Stimulated activated CD8-positive, alpha-beta memory T cell treated with anti-CD3 and anti-CD28 coated beads, Interleukin-7, amount 100 ng/mL, for 4 hours (primary cell): Measurements from ENCODE around the gene DACH2.

Experiments used
- DNase-seq, 2 donors: peaks; one replicate each; pipeline ENCODE4 v3.0.0-alpha.2; 2020; ENCODE audit warnings: low read depth in 2 of 2

DACH2 gene

GRCh38 chrX:86322913-86323312, 174.7 kb downstream of the DACH2 start:
- no peak for DNase-seq

DNA sequence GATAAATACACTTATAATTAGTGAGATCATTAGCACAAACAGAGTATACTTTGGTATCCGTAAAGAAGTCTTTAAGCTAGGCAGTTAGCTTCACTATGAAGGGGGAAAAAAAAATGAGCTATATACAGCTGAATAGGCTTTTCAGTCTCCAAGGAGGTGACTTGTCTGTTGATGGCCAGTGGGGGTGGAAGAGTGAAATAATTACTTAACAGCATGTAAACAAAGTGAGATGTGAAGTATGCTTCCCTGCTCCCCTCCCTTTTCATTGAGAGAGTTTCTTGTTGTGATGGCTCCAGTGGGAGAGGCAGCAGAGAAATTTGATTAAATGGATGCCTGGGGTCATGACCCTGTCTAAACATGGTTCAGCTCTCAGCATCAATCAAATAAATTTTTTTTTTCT, 180.9 kb downstream of the DACH2 start:
- no peak for DNase-seq

DNA sequence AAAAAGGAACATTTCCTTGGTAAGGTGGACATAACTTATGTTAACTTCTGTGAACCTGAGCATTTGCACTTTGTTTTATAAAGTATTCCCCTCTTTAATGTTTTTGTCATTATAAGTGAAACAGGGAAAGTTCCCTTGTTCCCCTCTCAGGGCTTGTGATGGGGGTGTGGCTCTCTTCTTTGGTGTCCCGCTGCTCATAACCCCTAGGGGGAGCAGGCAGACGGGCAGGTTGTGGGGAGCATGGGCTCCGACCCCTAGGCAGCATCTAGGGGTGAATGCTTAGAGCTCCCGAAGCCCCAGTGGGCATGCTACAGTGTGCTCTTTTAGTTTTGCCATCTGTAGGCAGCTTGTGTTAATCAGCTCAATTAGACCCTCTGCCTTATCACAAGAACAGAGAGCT, 200.4 kb downstream of the DACH2 start:
- no peak for DNase-seq

- no peak for DNase-seq
These were observed 200.9 kb downstream of the DACH2 start for GRCh38 chrX:86349115-86349514.

- no peak for DNase-seq
These were observed 221.8 kb downstream of the DACH2 start for GRCh38 chrX:86369847-86370630.

DNA sequence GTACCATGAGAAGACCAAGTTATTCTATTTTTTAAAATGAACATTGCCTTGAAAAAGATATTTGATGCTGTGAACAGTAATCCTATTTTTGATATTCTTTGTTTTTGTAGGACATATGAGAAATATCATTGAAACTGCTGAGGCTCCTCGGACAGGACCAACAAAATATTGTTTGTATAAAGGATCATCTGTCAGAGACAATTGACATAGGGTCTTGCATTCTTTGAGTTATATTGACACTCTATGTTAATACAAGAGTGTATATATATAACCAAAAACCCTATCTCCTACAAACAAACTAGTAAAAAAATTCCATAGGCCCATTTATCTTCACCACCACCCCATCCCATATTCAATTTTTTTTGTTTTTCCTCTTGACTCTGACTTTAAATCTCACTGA, 222.7 kb downstream of the DACH2 start:
- no peak for DNase-seq

- no peak for DNase-seq
These were observed 231.0 kb downstream of the DACH2 start for GRCh38 chrX:86379209-86379608.

GRCh38 chrX:86383681-86384540, 235.7 kb downstream of the DACH2 start:
- DNase-seq: no peak

GRCh38 chrX:86407371-86407770, 259.1 kb downstream of the DACH2 start:
- no peak for DNase-seq

- no peak for DNase-seq
These were observed 273.5 kb downstream of the DACH2 start for GRCh38 chrX:86421771-86422170.

DNA sequence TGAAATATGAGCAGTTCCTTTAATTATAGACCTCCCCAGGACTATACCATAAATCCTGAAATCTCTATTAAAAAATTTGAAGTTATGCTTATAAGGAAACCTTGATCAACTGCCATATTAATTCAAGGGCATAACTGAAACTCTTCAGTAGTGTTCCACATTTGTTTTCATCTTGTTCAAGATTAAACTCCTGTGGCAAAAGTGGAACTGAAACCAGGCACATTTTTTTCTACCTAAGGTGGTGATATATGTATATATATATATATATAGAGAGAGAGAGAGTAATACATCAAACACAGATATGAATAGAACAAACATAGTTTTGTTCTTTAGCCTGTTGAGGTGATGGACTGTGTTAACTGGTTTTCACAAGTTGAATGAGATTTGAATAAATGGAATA, 287.9 kb downstream of the DACH2 start:
- no peak for DNase-seq

GRCh38 chrX:86455495-86455894, 307.2 kb downstream of the DACH2 start:
- DNase-seq: no peak

DNA sequence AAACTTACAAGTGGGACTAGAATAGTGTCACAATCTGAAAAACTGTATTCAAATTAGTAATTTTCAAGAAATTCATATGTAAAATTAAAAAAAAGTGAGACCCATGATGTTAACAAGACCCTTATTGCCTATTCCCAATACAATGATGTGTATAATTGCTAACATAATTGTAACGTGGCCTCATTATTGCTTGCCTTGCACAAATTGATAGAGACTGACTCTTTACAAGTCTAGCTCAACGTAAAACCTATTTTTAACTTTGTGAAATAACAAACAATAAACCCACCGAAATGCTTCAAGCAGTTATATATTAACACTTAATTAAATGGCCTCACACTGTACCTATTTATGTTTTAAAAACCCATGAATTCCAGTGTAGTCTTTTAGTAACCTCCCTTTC, 312.5 kb downstream of the DACH2 start:
- no peak for DNase-seq

- DNase-seq: no peak
These were observed 356.0 kb downstream of the DACH2 start for GRCh38 chrX:86504297-86504696.

DNA sequence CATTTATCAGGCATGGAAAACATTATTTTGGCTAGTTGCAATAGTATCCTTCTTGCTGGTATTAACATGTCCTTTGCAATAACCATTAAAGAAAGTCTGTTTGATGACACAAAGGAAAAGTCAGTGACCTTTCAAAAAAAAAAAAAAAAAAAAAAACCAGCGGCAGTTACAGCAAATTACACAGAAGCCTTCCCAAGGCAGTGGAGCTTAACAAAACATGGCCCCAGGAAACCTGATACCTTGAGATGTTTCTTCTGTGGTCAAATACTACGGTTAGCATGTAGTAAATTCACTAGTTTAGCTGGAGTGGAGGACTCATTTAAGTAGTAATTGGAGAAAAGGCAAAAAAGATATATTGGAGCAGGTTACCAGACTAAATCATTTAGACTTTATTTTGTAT, 359.1 kb downstream of the DACH2 start:
- no peak for DNase-seq

DNA sequence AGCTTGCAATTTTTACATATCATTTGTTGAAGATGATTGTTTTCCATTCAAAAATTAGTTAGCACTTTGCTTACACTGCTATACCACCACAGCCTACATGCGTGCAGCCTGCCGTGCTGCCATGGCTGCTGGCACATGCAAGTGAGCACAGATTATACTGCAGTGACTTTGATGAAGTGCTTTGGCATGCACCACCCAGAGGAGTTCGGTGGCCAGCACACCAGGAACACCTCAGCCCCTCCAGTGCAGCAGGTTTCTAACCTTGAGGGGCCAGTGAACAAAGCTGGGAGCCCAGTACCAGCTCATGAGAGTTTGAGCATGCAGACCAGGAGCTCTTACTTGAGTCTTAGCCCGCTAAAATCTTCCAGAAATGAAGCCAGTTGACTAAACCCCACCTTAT, 431.5 kb downstream of the DACH2 start:
- no peak for DNase-seq

GRCh38 chrX:86604607-86605006, 456.4 kb downstream of the DACH2 start:
- DNase-seq: no peak

GRCh38 chrX:86696951-86697350, 548.7 kb downstream of the DACH2 start:
- DNase-seq: no peak

DNA sequence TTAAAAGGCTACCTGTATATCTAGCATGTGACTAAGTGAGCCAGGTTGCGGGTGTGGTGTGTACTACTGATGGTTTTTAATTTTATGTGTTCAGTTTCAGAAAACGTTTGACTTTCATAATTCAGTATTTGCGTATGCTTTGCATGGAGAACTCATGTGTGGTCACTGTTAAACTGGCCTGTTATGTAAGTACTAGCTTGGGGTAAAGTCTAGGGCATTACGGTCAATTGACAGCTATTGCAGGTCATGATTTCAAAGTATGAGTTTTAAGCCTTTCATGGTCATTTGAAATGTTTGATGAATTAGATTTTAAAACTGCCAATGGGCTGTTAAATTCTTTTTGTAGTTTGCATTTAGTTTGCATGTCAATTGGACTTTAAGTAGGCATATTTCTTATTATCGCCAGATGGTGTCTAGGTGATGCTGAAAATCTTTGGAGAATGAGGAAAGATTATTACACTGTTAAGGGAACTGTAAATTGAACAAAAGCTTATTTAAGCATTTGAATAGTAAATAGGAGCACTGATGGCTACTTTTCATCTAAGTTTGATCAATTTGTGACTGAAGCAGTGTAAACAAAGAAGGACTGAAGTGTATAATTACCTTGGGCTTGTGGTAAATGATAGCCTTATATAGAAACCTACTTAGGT, 563.4 kb downstream of the DACH2 start:
- no peak for DNase-seq

- DNase-seq: no peak
These were observed 566.2 kb downstream of the DACH2 start for GRCh38 chrX:86714441-86714840.

- no peak for DNase-seq
These were observed 576.0 kb downstream of the DACH2 start for GRCh38 chrX:86724277-86724676.

GRCh38 chrX:86747091-86747490, 598.8 kb downstream of the DACH2 start:
- DNase-seq: no peak

DNA sequence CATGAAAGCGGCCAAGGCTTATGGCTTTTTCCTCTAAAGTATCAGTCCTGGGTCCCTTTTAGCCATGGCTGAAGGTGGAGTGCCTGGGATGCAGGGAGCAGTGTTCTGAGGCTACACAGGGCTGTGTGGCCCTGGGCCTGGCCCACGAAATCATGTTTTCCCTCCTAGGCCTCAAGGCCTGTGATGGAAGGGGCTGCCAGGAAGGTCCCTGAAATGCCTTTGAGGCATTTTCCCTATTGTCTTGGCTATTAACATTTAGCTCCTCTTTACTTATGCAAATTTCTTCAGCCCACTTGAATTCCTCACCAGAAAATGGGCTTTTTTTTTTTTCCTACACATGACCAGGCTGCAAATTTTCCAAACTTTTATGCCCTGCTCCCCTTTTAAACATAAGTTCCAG, 657.0 kb downstream of the DACH2 start:
- no peak for DNase-seq
